HG03097 (cell line): ENCODE measurements around the gene GABRB3.

Experiments used
- ATAC-seq: cut with Tn5 transposase; IDR thresholded peaks from one replicate; pipeline ENCODE4 v1.9.1; 2021; ENCODE audit not compliant: unreplicated experiment, low FRiP score

The GABRB3 gene

DNA sequence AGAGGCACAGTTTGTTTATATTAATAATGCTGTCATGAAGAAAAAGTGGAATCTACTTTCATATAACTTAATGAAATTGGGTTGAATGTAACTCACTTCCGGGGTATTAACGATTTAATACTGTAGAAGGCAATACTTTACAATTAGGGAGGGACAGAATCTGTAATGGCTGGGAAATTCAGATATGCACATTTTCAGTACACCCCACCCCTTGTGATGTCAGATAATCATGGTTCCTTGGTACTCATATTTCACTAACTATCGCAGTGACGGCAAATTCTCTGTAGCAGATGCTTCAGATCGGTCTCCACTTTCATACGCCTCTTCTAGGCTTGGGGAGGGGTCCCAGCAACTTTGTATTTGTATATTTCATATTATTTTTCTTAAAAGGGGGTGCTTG is 207.3 kb downstream of the GABRB3 start:
- no peak for ATAC-seq

DNA sequence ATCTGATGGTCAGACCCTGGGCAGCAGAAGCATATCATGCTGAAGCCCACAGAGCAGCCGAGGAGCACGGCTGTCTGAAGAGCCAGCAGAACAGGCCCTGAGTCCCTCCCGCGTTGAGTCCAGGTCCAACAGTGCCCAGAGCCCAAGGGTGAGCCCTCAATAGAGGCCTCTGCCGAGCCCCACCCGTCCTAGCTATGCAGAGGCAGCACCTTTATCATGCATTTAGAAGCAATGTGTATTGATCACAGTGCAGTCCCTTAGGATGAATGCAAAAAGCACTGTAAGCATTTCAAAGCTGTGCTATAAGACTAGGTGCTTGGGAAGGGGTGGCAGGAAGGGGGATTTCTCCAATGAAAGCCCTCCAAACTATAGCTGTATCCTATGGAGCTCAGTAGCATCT is 208.5 kb downstream of the GABRB3 start:
- no peak for ATAC-seq

DNA sequence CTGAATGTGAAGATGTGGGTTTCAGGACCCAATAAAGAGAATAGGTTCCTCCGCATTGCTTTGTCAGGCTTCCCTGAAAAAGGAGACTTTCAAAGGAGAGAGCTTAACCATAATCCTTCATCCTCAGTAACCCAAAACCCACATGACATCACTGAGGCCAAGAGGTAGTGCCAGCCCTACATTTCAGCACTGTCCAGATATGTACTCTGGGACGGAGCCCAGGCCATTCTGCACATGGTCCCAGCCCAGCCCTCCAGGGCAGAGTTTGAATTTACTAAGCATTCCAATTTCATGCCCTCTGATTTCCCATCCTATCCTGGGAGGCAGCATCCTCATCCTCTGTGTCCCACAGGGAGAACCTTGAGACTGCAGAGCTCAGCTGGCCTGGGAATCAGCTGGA is 210.5 kb downstream of the GABRB3 start:
- no peak for ATAC-seq

DNA sequence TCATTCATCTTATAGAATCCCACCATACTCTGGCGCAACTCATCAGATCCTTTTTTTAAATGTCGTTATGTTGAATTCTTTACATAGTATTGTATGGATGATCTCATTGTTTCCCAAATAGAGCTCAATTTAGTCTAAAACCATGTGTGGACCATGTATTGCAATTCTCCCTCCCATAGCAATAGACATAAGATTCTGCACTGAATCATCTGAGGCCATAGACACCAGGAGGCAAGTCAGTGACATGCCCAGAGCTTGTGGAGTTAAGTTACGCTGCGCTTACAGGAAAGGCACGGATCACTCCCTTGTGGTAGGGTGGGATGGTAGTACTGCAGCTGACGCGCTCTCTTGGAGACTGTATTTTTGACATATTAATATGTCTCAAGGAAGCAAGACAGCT is 211.0 kb downstream of the GABRB3 start:
- no peak for ATAC-seq

DNA sequence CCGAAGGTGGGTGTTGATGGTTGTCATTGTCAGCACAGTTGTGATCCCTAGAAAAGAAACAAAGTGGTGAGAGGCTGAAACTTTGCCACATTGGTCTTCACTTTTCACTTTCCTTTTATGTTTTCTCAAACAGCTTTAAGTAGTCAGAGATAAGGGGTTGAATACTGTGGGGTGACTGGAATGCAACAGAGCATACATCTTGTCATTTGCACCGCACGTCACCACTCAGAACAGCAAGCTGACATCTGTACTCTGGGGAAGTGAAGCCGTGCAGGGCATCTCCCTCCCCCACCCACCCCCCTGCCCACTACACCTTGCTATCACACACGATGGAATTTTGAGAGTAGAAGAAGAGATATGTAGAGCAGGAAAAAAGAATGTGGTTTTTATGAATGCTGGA is 211.7 kb downstream of the GABRB3 start:
- no peak for ATAC-seq

DNA sequence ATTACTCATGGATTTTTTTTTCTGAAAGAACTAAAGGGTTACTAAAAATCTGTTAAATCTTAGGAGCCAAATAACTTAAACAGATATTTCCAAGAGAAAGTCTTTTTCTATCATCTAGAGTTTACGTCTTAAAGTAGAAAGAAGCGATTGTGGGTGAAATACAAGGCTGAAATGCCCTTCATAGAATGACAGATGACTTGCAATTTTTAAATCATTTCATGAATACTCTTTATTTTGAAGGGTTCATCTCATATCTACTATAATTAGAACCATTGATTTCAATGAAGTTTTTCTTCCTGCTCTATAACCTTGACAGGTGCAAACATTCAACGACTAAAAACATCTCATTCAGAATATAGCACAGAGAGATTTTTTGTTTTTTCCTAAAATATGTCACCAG is 217.0 kb downstream of the GABRB3 start:
- ATAC-seq, result no peak

DNA sequence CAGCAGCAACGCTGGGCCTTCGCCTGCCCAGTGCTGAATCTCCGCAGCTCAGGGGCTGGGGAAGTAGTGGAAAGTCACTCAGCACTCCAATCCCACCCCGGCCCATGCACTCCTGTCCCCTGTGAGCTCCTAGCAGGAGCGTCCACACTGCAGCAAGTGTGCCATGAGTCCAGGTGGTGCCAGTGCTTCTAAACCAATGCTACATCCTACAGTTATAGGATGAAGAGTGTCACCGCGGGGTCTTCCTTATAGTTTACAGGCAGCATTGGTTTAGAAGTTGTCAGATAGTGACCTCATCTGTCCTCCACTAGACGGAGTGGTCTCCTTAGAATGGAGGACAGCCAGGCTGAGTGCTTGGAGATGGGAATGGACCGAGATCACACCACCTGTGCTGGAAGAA is 221.4 kb downstream of the GABRB3 start:
- no peak for ATAC-seq

DNA sequence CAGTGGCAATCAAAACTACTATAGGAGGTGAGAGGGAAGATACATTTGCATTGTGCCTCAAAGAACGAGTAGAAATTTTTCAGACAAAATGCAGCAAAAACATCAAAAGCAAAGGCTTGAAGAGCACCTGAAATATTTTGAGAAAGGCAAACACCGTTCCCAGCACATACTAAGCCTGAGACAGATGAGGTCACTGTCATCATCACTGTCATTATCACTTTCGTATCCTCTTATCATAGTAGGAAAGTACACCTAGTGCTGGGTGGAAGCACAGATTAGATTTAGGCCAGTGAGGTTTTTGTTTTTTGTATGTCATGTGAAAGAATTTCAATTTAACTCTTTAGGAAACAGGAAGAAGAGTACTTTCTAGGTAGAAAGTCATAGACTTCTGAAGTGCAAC is 222.0 kb downstream of the GABRB3 start:
- ATAC-seq, result no peak

DNA sequence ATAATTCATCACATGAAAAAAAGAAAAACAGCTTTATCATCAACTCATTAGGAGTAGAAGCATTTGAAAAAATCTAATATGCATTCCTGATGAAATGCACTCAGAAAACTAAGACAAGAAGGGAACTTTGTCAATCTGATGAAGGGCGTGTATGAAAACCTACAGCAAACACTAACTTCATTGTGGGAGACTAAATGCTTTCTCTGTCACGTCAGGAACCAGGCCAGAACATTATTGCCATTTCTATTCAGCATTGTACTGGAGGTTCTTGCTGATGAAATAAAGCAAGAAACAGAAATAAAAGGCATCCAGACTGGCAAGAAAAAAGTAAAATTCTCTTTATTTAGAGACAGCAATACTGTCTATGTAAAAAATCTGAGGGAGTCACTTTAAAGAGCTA is 235.2 kb downstream of the GABRB3 start:
- ATAC-seq, result no peak

DNA sequence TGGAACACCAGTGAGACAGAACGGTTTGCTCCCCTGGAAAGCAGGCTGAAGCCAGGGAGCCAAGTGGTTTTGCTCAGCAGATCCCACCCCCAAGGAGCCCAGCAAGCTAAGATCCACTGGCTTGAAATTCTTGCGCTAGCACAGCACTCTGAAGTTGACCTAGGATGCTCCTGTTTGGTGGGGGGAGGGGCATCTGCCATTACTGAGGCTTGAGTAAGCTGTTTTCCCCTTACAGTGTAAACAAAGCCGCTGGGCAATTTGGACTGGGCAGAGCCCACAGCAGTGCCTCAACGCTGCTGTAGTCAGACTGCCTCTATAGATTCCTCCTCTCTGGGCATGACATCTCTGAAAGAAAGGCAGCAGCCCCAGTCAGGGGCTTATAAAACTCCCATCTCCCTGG is 241.4 kb downstream of the GABRB3 start:
- ATAC-seq, result no peak

DNA sequence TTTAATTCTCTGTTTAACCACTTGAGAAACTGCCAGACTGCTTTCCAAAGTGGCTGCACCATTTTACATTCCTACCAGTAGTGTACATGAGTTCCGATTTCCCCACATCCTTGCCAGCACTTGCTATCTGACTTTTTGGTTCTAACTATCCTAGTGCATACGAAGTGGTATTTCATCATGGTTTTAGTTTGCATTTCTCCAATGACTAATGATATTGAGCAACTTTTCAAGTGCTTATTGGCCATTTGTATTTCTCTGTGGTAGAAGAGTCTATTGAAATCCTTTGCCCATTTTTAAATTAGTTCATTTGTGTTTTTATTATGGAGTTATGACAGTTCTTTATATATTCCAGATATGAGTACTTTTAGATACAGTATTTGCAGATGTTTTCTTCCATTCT is 247.8 kb downstream of the GABRB3 start:
- no peak for ATAC-seq

DNA sequence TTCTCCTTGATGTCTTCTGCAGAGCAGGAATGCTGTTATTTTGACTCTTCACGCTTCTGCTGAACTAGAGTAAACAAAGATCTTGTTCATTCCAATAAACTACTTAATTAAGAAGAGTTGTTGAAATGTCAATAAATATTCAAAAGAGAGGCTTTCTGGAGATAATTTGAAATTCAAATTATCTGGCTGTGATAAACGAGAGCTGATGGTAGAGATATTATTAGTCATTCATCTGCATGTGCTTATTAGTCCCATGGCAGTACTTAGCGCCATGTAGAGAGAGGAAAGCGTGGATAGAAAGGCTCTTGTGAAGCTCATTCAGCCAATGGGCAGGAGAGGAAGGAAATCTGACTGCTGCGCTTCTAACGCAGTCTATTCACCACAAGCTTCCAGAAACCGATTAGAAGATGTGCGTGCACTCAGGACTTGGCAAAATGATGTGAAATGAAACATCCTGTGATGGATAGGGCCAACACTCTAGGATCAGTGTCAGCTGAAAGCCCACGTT is 251.1 kb downstream of the GABRB3 start:
- no peak for ATAC-seq

DNA sequence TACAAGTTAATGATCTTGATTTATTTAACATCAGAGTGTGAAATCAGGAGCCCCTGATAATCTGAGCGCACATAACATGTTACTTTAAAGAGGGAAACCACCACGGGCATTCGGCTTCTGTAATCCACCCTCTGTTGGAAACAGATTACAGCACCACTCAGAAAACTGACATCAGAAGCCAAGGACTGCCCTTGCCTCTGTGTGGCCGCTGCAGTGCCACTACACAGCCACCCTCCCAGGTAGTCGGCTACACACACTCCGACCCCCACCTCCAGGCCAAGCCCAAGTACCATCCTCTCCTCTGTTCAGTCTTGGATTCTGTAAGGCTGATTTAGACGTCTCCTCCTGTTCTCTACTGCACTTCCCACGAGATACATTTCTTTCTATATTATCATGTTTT is 251.7 kb downstream of the GABRB3 start:
- ATAC-seq, result no peak

DNA sequence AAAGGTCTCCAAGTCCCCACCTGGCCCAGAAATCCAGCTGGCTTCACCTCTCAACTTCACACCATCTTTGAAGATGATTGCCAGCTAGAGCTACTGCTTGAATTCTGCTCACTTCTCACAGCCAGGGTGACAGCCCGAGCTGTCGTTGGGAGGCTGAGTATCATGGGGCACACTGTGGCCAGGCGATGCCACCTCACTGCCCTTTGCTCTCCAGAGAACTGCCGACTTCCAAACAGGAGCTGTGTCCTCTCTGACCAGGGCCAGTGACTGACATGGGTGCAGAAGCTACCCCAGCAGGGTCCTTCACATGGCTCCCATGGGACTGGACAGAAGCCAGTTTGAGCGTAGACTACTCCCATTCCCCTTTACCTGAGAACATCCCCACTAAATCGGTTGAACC is 254.0 kb downstream of the GABRB3 start:
- no peak for ATAC-seq

DNA sequence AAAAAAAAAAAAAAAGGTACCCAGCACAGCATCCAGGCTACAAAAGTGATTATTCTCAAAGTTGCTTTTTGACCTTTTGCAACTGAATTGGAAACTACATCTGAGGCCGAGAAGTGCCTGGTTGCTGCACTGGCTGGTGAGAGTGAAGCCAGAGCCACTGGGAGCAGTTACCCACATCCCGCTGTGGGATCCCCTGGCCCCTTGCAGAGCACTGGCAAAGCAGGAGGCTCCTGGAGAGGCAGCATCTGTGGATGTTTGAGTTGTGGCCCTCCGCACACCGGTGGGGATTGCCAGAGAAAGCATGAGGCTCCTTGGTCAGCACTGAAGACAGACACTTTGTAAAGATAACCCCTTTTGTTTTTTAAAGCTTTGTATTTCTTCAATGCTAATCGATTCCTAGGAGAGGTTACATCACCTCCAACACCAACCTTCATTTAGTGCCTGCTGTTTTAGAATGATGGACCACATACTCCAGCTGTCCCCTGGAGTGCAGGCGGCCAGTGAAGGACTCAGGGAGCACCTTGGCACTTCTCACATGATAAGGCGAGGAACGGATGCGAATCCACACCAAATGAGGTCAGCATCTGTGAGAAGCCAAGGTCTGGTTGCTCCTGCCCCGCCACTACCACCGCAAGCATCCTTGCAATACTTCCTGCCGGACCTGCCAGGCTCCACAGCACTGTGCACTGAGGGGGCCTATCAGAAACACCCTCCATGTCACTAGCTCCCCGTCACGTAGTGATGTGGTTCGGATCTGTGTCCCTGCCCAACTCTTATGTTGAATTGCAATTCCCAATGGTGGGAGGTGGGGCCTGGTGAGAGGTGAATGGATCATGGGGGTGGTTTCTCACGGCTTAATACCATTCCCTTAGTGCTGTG is 256.5 kb downstream of the GABRB3 start:
- no peak for ATAC-seq

DNA sequence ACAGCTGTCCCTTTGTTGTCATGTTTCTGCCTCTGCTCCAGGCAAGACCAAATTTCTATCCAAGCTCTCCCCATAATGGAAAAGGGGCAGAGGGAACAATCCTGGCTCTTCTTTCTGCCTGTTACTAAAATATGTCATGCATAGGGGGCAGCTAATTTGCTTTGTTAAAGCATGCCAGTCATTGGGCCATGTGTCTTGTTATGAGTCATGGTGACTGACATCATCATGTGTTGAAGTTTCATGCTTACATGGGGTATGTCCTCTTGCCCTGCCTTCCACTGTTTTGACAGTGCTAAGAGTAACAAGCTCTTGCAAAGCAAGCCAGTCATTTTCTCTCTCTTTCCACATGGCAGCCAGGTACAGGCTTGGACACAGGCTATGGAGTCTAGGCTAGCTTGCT is 268.9 kb downstream of the GABRB3 start:
- ATAC-seq, result no peak
